Central memory CD8-positive, alpha-beta T cell (primary cell): ENCODE results near the gene ATG9B.
A peak's percentile ranks its signal among the peaks of the same experiment; 100 is the strongest.
"Not testable (repeated sequence)": the region's sequence is repeated elsewhere in the genome, so short reads cannot be mapped to it uniquely, and the experiment has no call there.

Experiments
- ATAC-seq: fragments of 150-1000 bp; cut with Tn5 transposase; replicated peaks from 2 replicates; pipeline ENCODE4 v1.10.0; 2022; ENCODE audit warnings: mild to moderate bottlenecking, moderate FRiP score, moderate number of reproducible peaks; ENCODE audit not compliant: poor library complexity, severe bottlenecking; ENCODE audit errors: extremely low read depth
- DNase-seq, 2 donors: peaks; one replicate each; pipeline ENCODE4 v3.0.0; 2021; ENCODE audit warnings: low spot score in 2 of 2
- H3K27ac Mint-ChIP-seq: one replicate; pipeline ENCODE4 v1.8.0; 2022; ENCODE audit warnings: low read depth, mild to moderate bottlenecking, moderate library complexity, mixed read lengths
- H3K27me3 Mint-ChIP-seq: one replicate; pipeline ENCODE4 v1.8.0; 2022; ENCODE audit warnings: mixed read lengths
- H3K36me3 Mint-ChIP-seq: one replicate; pipeline ENCODE4 v1.8.0; 2022; ENCODE audit warnings: mild to moderate bottlenecking, moderate library complexity, mixed read lengths; ENCODE audit not compliant: insufficient read depth
- H3K4me1 Mint-ChIP-seq: one replicate; pipeline ENCODE4 v1.8.0; 2022; ENCODE audit warnings: mixed read lengths
- H3K4me3 Mint-ChIP-seq: one replicate; pipeline ENCODE4 v1.8.0; 2022; ENCODE audit warnings: mild to moderate bottlenecking, moderate library complexity, mixed read lengths
- H3K9me3 Mint-ChIP-seq: one replicate; pipeline ENCODE4 v1.8.0; 2022; ENCODE audit warnings: mixed read lengths

The ATG9B gene

DNA sequence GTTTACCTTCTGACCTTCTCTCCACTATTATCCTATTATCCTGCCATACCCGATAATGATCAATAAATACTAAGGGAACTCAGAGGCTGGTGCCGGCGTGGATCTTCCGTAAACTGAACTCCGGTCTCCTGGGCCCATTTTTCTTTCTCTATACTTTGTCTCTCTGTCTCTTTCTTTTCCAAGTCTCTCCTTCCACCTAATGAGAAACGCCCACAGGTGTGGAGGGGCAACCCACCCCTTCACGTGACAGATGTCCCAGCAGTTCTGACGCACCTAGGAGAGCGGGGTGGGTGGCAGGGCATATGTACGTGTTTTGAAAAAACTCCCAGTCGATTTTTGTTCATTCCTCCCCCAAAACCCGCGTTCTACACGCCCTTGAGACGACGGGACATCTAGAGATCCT lies 3.4 kb upstream of the ATG9B start:
- H3K9me3 Mint-ChIP-seq, DNase-seq, H3K27me3 Mint-ChIP-seq, H3K36me3 Mint-ChIP-seq: not testable (repeated sequence)
- peak overlapping the region; percentile 93 for H3K27ac Mint-ChIP-seq
- peak overlapping the region; percentile 85 for H3K4me3 Mint-ChIP-seq
- H3K4me1 Mint-ChIP-seq, result peaks cover 38% of the 10 kb centered on the region
- ATAC-seq, result peak; percentile 28

DNA sequence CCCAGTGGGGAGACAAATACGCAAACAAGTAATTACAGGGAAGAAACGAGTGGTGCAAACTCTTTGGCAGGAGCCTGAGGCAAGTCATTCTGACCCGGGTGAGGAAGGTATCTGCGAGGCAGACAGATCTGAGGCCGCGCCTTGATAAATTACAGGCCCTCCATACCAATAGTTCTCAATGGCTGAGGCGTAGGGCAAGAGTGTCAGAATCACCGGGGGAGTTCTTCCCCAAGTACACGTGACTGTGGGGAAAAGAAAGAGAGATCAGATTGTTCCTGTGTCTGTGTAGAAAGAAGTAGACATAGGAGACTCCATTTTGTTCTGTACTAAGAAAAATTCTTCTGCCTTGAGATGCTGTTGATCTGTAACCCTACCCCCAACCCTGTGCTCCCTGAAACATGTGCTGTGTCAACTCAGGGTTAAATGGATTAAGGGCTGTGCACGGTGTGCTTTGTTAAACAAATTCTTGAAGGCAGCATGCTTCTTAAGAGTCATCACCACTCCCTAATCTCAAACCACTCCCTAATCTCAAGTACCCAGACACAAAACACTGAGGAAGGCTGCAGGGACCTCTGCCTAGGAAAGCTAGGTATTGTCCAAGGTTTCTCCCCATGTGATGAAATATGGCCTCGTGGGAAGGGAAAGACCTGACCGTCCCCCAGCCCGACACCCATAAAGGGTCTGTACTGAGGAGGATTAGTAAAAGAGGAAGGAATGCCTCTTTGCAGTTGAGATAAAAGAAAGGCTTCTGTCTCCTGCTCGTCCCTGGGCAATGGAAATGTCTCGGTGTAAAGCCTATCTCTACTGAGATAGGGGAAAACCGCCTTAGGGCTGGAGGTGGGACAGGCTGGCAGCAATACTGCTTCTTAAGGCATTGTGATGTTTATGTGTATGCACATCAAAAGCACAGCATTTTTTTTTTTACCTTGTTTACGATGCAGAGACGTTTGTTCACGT lies 2.8 kb upstream of the ATG9B start:
- not testable (repeated sequence) for H3K9me3 Mint-ChIP-seq, H3K27me3 Mint-ChIP-seq, ATAC-seq, H3K36me3 Mint-ChIP-seq, DNase-seq
- H3K4me1 Mint-ChIP-seq, result peaks cover 36% of the 10 kb centered on the region
- peak overlapping the region; percentile 85 for H3K4me3 Mint-ChIP-seq
- H3K27ac Mint-ChIP-seq, result peak overlapping the region; percentile 93

DNA sequence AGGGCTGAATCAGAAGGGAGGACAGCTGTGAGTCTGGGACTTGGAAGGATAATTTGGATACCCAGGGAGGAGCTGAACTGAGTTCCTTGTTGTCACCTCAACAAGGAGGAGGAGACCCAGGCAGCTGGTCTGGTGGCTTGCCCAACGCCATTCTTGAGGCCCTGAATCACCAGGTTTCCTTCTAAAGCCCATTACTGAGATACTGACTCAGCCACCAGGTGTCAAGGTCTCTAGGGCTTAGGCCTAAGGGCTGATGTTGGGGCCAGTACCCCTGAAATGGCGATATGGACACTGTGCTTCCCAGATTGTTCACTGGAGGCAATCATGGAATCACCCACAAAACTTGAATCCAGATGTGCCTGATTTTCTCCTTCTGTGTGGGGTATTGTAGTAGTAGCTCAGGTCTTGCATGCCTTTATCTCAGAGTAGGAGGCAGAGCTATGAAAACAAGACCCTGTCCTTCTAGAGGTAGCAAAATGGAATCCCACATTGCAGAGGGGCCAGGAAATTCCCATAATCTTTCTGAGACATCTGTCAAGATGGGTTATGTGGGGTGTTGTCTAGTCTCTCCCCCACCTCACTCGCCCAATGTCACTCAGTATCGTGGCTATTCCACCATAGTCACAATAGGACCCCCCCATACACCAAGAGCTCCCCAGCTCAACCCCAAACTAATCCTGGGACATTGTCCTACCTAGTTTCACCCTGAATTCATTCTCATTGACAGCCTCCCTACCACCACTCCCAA lies 1.8 kb upstream of the ATG9B start:
- ATAC-seq, result no peak
- peaks cover 17% of the 10 kb centered on the region for H3K27me3 Mint-ChIP-seq
- H3K4me3 Mint-ChIP-seq, result no peak overlapping the region
- no peak for DNase-seq
- H3K9me3 Mint-ChIP-seq, result no peaks in the 10 kb centered on the region
- H3K4me1 Mint-ChIP-seq, result peaks cover 26% of the 10 kb centered on the region
- H3K36me3 Mint-ChIP-seq, result peaks cover 9% of the 10 kb centered on the region
- no peak overlapping the region for H3K27ac Mint-ChIP-seq

DNA sequence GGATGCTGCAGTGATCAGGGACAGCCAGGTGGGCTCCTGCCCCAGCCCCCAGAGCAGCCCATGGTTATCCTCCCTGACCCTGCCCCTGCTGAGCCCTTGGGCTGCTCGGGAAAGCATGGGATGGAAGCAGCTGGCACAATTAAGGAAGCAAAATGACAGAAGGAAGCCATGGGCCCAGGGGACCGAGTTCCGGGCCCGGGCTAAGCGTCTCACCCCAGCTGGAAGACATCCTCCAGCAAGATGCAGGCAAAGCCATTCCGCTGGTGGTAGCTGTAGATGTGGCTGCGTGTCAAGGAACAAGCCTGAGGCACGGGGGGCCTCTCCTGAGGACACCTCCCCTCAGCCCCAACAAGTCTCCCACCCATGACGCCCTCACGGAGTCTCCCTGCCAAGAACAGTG lies 1.1 kb downstream of the ATG9B start:
- ATAC-seq (no peak), DNase-seq (no peak)
- Mint-ChIP-seq H3K4me1 (peaks cover 22% of the 10 kb centered on the region), H3K36me3 (peaks cover 6% of the 10 kb centered on the region), H3K27me3 (peaks cover 46% of the 10 kb centered on the region), H3K4me3 (no peak overlapping the region), H3K9me3 (no peaks in the 10 kb centered on the region), H3K27ac (no peak overlapping the region)

DNA sequence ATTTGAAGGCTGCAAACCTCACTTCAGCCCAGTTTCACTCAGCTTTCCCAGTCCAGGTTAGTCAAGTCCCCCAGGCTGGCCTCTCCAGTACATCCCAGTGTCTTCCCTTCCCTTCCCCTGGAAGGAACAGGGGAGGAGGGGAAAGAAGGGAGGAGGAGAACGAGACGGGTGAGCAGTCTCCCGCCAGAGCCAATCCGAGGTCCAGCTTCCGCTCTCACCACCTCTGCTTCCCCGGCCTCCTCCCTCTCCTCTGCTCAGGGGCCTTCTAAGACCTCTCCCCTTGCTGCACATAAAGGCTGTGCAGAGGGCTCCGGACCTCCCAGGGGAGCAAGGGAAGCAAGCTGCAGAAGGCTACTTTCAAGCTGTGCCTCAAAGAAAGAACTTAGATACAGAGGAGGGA lies 4.1 kb downstream of the ATG9B start:
- no peak overlapping the region for H3K27ac Mint-ChIP-seq
- peak overlapping the region; percentile 75 for H3K4me3 Mint-ChIP-seq
- peaks cover 30% of the 10 kb centered on the region for H3K4me1 Mint-ChIP-seq
- DNase-seq (no peak), ATAC-seq (no peak)
- H3K36me3 Mint-ChIP-seq, result peaks cover 9% of the 10 kb centered on the region
- H3K9me3 Mint-ChIP-seq, result no peaks in the 10 kb centered on the region
- peaks cover 51% of the 10 kb centered on the region for H3K27me3 Mint-ChIP-seq

DNA sequence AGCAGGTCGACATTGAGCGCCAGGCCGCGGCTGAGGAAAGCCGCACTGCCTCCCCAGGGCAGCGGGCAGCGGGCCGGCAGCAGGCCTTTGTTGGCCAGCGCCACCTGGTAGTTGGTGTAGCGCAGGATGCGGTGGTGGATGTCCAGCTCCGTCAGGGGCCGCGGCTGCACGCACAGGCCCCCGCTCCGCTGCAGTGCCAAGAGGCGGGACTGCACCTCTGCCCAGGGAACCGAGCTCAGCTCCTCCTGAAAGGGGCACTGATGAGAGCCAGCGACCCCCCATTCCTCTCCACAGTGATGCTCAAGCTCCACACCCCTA lies 5.2 kb downstream of the ATG9B start:
- ATAC-seq, result no peak
- Mint-ChIP-seq H3K27me3 (peaks cover 51% of the 10 kb centered on the region), H3K36me3 (peaks cover 15% of the 10 kb centered on the region), H3K9me3 (no peaks in the 10 kb centered on the region), H3K4me3 (peak overlapping the region; percentile 75), H3K4me1 (peaks cover 40% of the 10 kb centered on the region), H3K27ac (peak overlapping the region; percentile 54)
- DNase-seq, result no peak

DNA sequence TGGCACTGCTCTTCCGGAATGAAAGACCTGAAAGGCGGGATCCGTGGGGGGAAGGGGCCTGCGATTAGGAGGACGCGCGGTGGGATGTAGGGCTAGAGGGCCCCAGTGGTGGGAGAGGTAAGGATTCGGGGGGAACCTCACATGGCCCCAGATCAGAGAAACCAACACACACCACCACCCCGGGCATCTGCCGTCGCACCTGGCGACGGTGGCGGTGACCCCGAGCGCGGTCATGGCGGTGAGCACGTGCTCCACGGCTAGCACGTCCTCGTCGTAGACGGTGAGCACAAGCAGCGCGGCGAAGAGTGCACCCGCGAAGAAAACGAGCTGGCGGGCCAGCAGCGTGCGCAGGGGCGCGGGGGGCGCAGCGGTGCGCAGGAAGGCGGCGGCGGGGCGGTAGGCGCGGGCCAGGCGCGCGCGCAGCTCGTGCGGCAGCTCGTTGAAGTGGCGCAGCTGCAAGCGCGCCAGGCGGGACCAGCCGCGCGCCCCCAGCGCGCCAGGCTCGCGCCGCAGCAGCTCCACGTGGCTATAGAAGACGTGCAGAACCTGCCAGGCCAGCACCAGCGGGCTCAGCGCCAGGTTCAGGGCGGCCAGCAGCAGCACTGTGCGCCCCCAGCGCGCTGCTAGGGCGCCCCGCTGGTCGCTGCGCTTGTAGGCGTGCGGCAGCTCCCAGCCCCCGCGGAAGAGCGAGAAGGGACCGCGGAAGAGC lies 5.7 kb downstream of the ATG9B start:
- ATAC-seq (peak; percentile 26), DNase-seq (peak in 1 of 2 donors; percentile 37)
- Mint-ChIP-seq H3K27ac (peak overlapping the region; percentile 41), H3K36me3 (peaks cover 20% of the 10 kb centered on the region), H3K27me3 (peaks cover 51% of the 10 kb centered on the region), H3K4me3 (peak overlapping the region; percentile 75), H3K4me1 (peaks cover 46% of the 10 kb centered on the region), H3K9me3 (no peaks in the 10 kb centered on the region)

DNA sequence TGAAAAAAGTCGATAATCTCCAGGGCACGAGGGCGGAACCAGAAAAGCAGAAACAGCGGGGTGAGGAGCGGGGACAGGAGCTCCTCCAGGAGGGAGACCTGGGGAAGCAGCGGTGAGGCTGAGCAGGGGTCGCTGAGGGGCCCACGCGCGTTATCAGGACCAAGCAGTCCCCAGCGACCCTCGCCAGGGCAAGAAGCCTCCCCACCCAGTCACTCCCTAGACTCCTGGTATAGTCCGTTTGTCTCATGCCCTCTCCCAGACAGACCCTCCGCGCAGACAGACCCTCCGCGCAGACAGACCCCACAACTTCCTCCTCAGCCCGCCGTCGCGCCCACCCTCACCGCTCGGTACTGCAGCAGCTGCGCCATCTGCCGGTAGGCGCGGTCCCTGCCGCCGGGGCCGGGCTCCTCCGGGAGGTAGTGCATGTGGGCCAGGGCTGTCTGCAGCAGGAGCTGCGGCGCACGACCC lies 6.3 kb downstream of the ATG9B start:
- peak; percentile 54 to 79 for DNase-seq

DNA sequence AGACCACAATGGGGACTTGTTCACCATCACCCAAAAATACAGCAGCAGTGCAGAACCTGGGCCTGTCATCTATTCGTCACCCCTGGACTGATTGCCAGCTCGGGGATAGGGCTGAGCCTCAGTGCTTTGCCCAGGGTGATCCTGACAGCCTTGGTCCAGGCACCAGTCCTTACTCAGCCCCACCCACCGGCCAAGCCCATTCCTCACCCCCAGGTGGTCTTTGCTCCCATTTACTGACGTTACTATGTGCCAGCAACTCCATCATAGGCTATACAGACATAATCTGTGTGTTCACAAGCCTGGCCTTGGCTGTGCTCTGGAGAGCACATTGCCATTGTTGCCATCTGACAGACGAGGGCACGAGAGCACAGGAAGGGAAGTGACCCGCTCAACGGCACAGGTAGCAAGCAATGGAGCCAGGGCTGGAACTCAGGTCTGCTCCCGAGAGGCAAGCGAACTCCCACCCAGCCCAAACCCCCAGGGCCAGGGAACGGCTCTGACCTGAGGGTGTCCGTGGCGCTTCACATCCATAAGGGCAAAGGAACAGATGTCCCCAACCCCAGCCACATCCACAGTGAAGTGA lies 6.8 kb downstream of the ATG9B start:
- Mint-ChIP-seq H3K27ac (peak overlapping the region; percentile 41), H3K4me3 (peak overlapping the region; percentile 75), H3K9me3 (no peaks in the 10 kb centered on the region), H3K27me3 (peaks cover 42% of the 10 kb centered on the region), H3K4me1 (peaks cover 51% of the 10 kb centered on the region), H3K36me3 (peaks cover 29% of the 10 kb centered on the region)
- ATAC-seq (no peak), DNase-seq (no peak)

More for the DNA sequence above, 6.3 kb downstream of the ATG9B start:
- peaks cover 47% of the 10 kb centered on the region for H3K27me3 Mint-ChIP-seq
- H3K36me3 Mint-ChIP-seq, result peaks cover 25% of the 10 kb centered on the region
- peak overlapping the region; percentile 41 for H3K27ac Mint-ChIP-seq
- no peaks in the 10 kb centered on the region for H3K9me3 Mint-ChIP-seq
- peaks cover 46% of the 10 kb centered on the region for H3K4me1 Mint-ChIP-seq
- ATAC-seq, result peak; percentile 51
- H3K4me3 Mint-ChIP-seq, result peak overlapping the region; percentile 75

DNA sequence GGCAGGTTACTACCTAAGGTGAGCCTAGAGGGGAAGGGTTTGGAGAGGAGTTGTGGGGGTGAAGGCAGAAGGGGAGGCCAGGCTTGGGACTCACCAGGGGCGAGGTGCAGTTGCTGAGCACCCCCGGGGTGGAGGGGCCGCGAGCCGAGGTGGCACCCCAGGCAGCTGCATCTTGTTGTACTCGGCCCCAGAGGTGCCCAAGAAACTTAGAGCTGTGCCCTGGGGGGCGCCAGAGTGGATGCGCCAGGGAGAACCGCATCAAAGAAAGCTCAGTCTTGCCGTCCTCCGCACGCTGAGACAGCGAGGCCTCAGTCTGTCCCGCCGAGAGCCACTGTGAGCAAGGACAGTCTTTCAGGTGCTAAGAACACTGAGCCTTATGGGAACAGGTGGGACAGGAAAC lies 7.4 kb downstream of the ATG9B start:
- Mint-ChIP-seq H3K4me1 (peaks cover 56% of the 10 kb centered on the region), H3K27ac (peak overlapping the region; percentile 73)

DNA sequence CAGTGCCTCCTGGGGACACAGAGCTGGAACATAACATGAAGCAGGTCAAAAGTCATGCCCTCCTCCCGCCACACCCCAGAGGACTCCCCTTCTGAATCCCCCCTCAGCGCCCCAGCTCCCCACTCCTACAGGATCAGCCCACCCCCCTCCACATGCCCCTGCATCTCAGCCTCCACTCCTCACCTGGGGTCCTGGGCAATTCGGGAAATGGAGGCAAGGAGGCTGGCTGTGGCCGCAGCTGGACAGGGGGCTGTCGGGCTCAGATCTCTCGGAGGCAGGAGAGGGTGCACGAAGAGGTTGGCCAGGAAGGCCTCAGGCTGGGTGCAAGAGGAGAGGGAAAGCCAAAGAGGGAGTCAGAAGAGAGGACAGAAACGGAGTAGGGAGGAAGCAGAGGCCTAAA lies 7.8 kb downstream of the ATG9B start:
- ATAC-seq, result no peak
- H3K36me3 Mint-ChIP-seq, result peaks cover 29% of the 10 kb centered on the region
- H3K27ac Mint-ChIP-seq, result peak overlapping the region; percentile 73
- peaks cover 38% of the 10 kb centered on the region for H3K27me3 Mint-ChIP-seq
- H3K9me3 Mint-ChIP-seq, result no peaks in the 10 kb centered on the region
- H3K4me1 Mint-ChIP-seq, result peaks cover 60% of the 10 kb centered on the region
- no peak overlapping the region for H3K4me3 Mint-ChIP-seq
- no peak for DNase-seq

More for the DNA sequence above, 7.4 kb downstream of the ATG9B start:
- DNase-seq (no peak), ATAC-seq (no peak)
- peaks cover 42% of the 10 kb centered on the region for H3K27me3 Mint-ChIP-seq
- H3K9me3 Mint-ChIP-seq, result no peaks in the 10 kb centered on the region
- no peak overlapping the region for H3K4me3 Mint-ChIP-seq
- H3K36me3 Mint-ChIP-seq, result peaks cover 29% of the 10 kb centered on the region

DNA sequence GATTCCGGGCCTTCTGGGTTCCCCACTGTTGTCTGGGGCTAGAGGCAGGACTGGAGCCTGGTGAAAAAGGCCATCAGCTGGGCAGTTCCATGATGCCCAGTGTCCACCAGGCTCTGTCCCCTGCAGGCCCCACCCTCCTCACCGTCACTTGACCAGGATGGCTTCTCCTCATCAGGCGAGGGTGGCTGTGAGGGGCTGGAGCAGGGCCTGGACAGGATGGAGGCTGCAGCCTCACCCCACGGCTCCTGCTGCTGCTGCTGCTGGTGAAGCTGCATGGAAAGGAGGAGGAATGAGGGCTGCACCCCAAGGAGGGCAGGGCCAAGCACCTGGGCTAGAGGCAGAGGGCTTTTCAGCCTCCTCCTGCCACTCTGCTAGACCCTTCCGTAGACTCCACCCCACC lies 8.3 kb downstream of the ATG9B start:
- Mint-ChIP-seq H3K4me3 (peak overlapping the region; percentile 88), H3K27ac (peak overlapping the region; percentile 73), H3K27me3 (peaks cover 32% of the 10 kb centered on the region), H3K4me1 (peaks cover 64% of the 10 kb centered on the region), H3K9me3 (no peaks in the 10 kb centered on the region), H3K36me3 (peaks cover 29% of the 10 kb centered on the region)
- DNase-seq (no peak), ATAC-seq (no peak)
